Jurkat, Clone E6-1 (cell line): ENCODE data around the gene MTARC1.

Source experiments
- DNase-seq: peaks from one replicate; pipeline ENCODE4 v3.0.0-alpha.2; 2011; ENCODE audit warnings: low read depth, low spot score
- H3K4me3 ChIP-seq: 2 replicates; pipeline ENCODE4 v1.5.1; 2011; ENCODE audit warnings: mild to moderate bottlenecking, low read length, control low read depth, moderate library complexity

MTARC1 gene

GRCh38 chr1:220768126-220768601 is 18.5 kb upstream of the MTARC1 start:
- DNase-seq, result no peak

GRCh38 chr1:220769205-220769604 is 17.5 kb upstream of the MTARC1 start:
- no peak for DNase-seq
- H3K4me3 ChIP-seq, result no peak overlapping the region

More at GRCh38 chr1:220768126-220768601, 18.5 kb upstream of the MTARC1 start:
- no peak overlapping the region for H3K4me3 ChIP-seq

GRCh38 chr1:220770245-220770913 is 16.3 kb upstream of the MTARC1 start:
- H3K4me3 ChIP-seq, result no peak overlapping the region
- DNase-seq, result no peak

GRCh38 chr1:220772846-220773245 is 13.9 kb upstream of the MTARC1 start:
- DNase-seq, result no peak
- H3K4me3 ChIP-seq, result no peak overlapping the region

GRCh38 chr1:220775240-220775853 is 11.4 kb upstream of the MTARC1 start:
- DNase-seq, result peak; percentile 16
- no peak overlapping the region for H3K4me3 ChIP-seq

GRCh38 chr1:220776254-220776653 is 10.5 kb upstream of the MTARC1 start:
- no peak overlapping the region for H3K4me3 ChIP-seq
- DNase-seq, result no peak

- H3K4me3 ChIP-seq, result no peak overlapping the region
- peak; percentile 14 for DNase-seq
Observed at GRCh38 chr1:220776720-220777326, 9.9 kb upstream of the MTARC1 start.

- DNase-seq, result no peak
- no peak overlapping the region for H3K4me3 ChIP-seq
Observed at GRCh38 chr1:220783453-220783852, 3.3 kb upstream of the MTARC1 start.

GRCh38 chr1:220784751-220785150 is 2.0 kb upstream of the MTARC1 start:
- DNase-seq, result no peak
- no peak overlapping the region for H3K4me3 ChIP-seq

GRCh38 chr1:220785166-220786056 is 1.3 kb upstream of the MTARC1 start:
- DNase-seq, result no peak

GRCh38 chr1:220786057-220786336 is 716 bp upstream of the MTARC1 start:
- DNase-seq, result no peak
- H3K4me3 ChIP-seq, result no peak overlapping the region

More at GRCh38 chr1:220785166-220786056, 1.3 kb upstream of the MTARC1 start:
- H3K4me3 ChIP-seq, result no peak overlapping the region

GRCh38 chr1:220787069-220787619 is 431 bp downstream of the MTARC1 start:
- DNase-seq, result no peak
- H3K4me3 ChIP-seq, result no peak overlapping the region

GRCh38 chr1:220788900-220789299 is 2.2 kb downstream of the MTARC1 start:
- no peak for DNase-seq
- no peak overlapping the region for H3K4me3 ChIP-seq

GRCh38 chr1:220789532-220790147 is 2.9 kb downstream of the MTARC1 start:
- no peak overlapping the region for H3K4me3 ChIP-seq
- no peak for DNase-seq

- H3K4me3 ChIP-seq, result no peak overlapping the region
- DNase-seq, result peak; percentile 26
Observed at GRCh38 chr1:220791285-220791684, 4.6 kb downstream of the MTARC1 start.

- no peak for DNase-seq
- H3K4me3 ChIP-seq, result no peak overlapping the region
Observed at GRCh38 chr1:220791956-220792355, 5.2 kb downstream of the MTARC1 start.

GRCh38 chr1:220796530-220796929 is 9.8 kb downstream of the MTARC1 start:
- H3K4me3 ChIP-seq, result no peak overlapping the region
- DNase-seq, result no peak

- H3K4me3 ChIP-seq, result no peak overlapping the region
- no peak for DNase-seq
Observed at GRCh38 chr1:220797044-220797443, 10.3 kb downstream of the MTARC1 start.

- H3K4me3 ChIP-seq, result no peak overlapping the region
- DNase-seq, result no peak
Observed at GRCh38 chr1:220797553-220797952, 10.8 kb downstream of the MTARC1 start.
